HS-5 (cell line): ENCODE data around the gene CTSW.

ENCODE experiments used
- DNase-seq: peaks from one replicate; pipeline ENCODE4 v3.0.0-alpha.2; 2012; ENCODE audit warnings: low read depth

The CTSW gene

GRCh38 chr11:65855927-65856363, 23.7 kb upstream of the CTSW start:
- no peak for DNase-seq

GRCh38 chr11:65856689-65857499, 22.7 kb upstream of the CTSW start:
- DNase-seq, result no peak

GRCh38 chr11:65857500-65857852, 22.2 kb upstream of the CTSW start:
- no peak for DNase-seq

DNA sequence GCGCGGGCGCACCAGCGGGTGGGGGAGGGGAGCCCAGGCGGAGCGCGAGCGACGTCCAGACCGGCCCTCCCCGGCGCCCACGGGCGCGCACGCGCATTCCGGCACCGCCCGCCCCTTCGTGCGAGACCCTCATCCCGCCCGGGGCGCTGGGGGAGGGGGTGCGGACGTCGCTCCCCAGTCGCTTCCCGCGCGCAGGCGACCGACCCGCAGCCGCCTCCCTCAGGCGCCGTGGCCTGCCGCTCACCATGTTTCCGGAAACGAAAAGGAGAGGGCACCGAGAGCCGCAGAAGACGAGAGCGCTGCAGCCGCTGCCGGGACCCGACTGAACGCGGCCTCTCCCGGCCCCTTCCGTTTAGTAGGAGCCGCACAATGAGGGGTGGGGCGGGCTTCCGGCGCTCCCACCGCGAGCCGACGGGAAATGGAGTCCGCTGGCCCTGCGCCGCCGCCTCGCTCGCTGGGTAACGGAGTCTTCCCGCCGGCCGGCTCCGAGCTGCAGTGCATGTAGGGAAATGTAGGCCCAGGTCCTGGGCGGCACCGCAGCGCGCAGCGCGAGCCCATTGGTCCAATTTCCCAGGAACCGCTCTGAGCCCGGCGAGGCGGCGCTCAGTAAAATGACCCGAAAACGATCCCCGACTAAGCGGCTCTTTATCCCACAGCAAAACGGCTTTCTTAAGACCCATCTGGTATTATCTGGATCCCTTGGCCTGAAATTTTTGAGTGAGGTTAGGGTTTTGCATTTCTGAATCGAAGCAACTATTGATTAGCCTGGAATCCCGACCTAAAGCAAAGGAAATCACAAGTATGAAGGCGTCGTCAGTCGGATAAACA, 21.6 kb upstream of the CTSW start, which contains the start of gene CFL1:
CFL1 (minus strand) TSS at position 328 of the 828 bp plus-strand sequence; CDS start at position 247, 81 bp downstream.
- DNase-seq, result peak; percentile 80

GRCh38 chr11:65858681-65859087, 21.0 kb upstream of the CTSW start:
- DNase-seq, result no peak

- peak; percentile 74 for DNase-seq
Observed at GRCh38 chr11:65859095-65859811, 20.4 kb upstream of the CTSW start.

- DNase-seq, result no peak
Observed at GRCh38 chr11:65859812-65860277, 19.8 kb upstream of the CTSW start.

- peak; percentile 92 for DNase-seq
Observed at GRCh38 chr11:65860278-65861164, 19.1 kb upstream of the CTSW start, which contains the start of gene MUS81. TSS of gene MUS81 (plus strand) at chr11:65860433. CDS start at chr11:65860754, 321 bp downstream.

GRCh38 chr11:65861165-65861505, 18.5 kb upstream of the CTSW start:
- no peak for DNase-seq

DNA sequence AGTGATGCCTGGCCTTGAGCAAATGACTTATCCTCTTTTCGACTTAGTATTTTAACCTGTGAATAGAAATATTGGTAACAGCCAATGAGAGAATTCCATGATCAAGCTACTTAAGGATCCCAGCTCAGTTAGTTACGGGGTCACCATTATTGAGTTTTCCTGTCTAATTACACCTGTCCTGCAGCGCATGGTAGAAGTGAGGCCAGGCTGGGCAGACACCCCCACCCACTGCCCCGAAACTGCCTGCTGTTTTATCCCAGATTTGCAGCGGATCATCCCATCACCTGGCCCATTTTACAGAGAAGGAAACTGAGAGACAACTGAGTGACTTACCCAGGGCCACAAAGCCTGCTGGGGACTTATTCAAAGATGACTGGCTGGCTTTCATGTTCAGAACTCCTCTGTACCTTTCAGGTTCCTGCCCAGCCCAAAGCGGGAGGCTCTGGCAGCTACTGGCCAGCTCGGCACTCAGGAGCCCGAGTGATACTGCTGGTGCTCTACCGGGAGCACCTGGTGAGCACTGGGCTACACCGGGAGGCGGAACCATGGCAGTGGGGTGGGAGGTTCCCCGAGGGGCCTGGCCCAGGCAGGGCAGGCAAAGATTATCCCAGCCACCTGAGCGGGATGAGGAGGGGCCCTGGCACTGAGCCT, 18.0 kb upstream of the CTSW start:
- DNase-seq, result no peak

DNA sequence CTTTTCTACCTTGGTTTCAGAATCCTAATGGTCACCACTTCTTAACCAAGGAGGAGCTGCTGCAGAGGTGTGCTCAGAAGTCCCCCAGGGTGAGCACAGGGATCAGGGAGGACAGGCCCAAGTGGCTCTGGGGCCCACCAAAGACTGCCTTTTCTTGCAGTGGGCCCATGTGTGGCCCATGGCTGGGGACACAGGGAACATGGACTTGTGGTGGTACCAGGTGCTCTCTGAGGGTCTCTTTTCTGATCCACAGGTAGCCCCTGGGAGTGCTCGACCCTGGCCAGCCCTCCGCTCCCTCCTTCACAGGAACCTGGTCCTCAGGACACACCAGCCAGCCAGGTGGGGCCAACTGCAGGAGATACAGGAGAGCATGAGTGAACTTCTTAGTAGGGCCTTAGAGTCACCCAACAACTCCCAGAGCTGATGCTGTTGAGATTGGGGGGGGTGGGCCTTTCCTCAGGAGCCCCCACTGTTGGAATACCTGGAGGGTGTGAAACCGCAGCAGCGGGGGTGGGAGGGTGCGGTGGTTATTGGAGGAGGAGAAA, 17.4 kb upstream of the CTSW start:
- DNase-seq, result no peak

DNA sequence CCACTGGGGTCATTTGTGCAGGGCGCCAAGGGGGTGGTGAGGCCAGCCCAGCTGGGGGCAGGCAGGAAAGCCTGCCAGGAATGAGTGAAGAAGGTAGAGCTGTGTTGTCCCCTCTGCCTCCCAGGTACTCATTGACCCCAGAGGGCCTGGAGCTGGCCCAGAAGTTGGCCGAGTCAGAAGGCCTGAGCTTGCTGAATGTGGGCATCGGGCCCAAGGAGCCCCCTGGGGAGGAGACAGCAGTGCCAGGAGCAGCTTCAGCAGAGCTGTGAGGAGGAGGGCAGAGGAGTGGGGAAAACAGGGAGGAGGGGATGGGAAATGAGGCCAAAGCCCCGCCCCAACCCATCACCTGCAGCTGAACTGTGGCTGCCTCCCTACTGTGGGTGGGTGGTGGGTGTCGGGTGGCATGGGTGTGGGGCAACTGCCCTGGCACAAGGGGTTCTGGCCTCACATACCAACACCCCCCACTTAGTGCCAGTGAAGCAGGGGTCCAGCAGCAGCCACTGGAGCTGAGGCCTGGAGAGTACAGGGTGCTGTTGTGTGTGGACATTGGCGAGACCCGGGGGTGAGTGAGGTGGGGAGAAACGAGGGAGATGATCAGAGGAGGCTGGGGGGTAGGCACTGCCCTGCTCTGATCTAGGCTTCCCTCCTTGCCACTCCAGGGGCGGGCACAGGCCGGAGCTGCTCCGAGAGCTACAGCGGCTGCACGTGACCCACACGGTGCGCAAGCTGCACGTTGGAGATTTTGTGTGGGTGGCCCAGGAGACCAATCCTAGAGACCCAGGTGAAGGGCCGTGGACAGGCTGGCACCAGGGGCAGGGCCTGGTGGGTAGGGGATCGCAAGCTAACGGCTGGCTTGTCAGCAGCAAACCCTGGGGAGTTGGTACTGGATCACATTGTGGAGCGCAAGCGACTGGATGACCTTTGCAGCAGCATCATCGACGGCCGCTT, 16.4 kb upstream of the CTSW start:
- no peak for DNase-seq

- no peak for DNase-seq
Observed at GRCh38 chr11:65863889-65864705, 15.5 kb upstream of the CTSW start.

GRCh38 chr11:65864706-65865471, 14.7 kb upstream of the CTSW start:
- no peak for DNase-seq

DNA sequence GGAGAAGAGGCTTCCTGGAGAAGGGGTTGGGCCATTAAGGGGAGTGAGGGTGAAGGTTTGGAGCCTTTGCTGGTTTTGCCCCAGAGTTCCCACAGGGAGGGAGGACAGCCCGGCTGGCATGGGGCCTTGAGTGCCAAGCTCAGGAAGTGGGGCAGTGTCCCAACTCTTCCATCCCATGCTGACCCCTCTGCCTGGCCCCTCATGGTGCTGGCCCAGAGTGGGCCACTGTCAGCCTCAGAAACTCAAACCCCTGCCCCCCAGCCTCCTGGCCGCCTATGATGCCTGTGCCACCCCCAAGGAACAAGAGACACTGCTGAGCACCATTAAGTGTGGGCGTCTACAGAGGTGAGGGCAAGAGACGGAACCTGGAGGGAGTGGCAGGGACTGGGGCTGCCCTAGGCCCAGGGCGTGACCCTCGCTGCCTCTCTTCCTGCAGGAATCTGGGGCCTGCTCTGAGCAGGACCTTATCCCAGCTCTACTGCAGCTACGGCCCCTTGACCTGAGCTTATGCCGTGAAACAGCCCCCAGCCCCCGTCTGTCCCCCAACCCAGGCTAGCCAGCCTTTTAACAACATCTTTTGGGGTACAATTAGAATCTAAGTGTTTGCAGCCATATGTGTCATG, 14.0 kb upstream of the CTSW start:
- no peak for DNase-seq

- DNase-seq, result no peak
Observed at GRCh38 chr11:65866509-65867283, 12.9 kb upstream of the CTSW start.
